ENCODE results near the gene CFAP20DC. TPM values are rescaled to one million over a fixed set of nuclear protein-coding genes. Genes with fewer than 3 reads are reported as not detected.

The CFAP20DC gene
- total and polyA plus RNA-seq, 10 of the 15 experiments (the other 5 are each of a cell fraction or from before 2014, with no cell fraction given): 0.53 to 11.6 (median 2.0) TPM

DNA sequence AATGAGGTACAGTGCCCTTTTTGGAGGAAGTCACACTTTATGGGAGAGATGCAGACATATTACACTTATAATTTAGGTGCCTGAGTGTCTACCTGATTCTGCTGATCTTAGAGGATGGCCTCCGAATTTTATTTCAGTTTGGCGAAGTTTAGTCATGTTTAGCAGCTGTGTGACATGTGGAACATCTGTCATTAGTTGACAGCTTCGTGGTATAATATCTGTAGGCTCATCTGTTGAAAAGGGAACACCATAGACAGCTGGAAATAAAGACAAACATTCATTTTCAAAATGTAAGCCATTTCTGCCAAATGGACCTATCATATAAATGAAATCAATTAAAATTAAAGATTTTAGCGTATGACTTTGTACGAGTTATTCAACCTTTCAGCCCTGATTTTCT, 165.4 kb downstream of the CFAP20DC start:
- no peak overlapping the region for H3K4me3 ChIP-seq
- no peaks in the 10 kb centered on the region for H3K36me3 ChIP-seq (ENCODE audit: control insufficient read depth in 2 of 2, insufficient read depth in 2 of 2, low read length in 1 of 2)
- no peak overlapping the region for H3K4me2 ChIP-seq (ENCODE audit: control insufficient read depth, insufficient read depth)
- no peaks in the 10 kb centered on the region for H3K27me3 ChIP-seq (replicated peaks in 1 of 2; ENCODE audit: control insufficient read depth in 2 of 2, insufficient read depth in 2 of 2, low read length in 1 of 2)
- DNase-seq (ENCODE audit: low read depth, low spot score) (no peak), ATAC-seq (no peak), FAIRE-seq (no peak)
- H3K27ac ChIP-seq (ENCODE audit: control insufficient read depth, insufficient read depth): no peak overlapping the region
- ChIA-PET RAD21 (ENCODE audit: unreplicated experiment) (no interaction called here), POLR2A (interaction anchor here (1.5 kb wide), 1 partner anchor 10 kb away, joined by 4 read pairs; no protein-coding TSS in a partner anchor), CTCF (interaction anchor here (0.6 to 1.0 kb wide), 2 partner anchors 60 to 996 kb away, joined by 3 to 5 read pairs; no protein-coding TSS in a partner anchor), SMC1A (ENCODE audit: uncharacterized antibody, unreplicated experiment) (interaction anchor here (0.8 to 4.7 kb wide), 6 partner anchors 7 to 168 kb away, joined by 3 to 19 read pairs (median 4); no protein-coding TSS in a partner anchor)
- TF ChIP-seq, protein P1, sequence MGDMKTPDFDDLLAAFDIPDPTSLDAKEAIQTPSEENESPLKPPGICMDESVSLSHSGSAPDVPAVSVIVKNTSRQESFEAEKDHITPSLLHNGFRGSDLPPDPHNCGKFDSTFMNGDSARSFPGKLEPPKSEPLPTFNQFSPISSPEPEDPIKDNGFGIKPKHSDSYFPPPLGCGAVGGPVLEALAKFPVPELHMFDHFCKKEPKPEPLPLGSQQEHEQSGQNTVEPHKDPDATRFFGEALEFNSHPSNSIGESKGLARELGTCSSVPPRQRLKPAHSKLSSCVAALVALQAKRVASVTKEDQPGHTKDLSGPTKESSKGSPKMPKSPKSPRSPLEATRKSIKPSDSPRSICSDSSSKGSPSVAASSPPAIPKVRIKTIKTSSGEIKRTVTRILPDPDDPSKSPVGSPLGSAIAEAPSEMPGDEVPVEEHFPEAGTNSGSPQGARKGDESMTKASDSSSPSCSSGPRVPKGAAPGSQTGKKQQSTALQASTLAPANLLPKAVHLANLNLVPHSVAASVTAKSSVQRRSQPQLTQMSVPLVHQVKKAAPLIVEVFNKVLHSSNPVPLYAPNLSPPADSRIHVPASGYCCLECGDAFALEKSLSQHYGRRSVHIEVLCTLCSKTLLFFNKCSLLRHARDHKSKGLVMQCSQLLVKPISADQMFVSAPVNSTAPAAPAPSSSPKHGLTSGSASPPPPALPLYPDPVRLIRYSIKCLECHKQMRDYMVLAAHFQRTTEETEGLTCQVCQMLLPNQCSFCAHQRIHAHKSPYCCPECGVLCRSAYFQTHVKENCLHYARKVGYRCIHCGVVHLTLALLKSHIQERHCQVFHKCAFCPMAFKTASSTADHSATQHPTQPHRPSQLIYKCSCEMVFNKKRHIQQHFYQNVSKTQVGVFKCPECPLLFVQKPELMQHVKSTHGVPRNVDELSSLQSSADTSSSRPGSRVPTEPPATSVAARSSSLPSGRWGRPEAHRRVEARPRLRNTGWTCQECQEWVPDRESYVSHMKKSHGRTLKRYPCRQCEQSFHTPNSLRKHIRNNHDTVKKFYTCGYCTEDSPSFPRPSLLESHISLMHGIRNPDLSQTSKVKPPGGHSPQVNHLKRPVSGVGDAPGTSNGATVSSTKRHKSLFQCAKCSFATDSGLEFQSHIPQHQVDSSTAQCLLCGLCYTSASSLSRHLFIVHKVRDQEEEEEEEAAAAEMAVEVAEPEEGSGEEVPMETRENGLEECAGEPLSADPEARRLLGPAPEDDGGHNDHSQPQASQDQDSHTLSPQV (IDR thresholded peaks at IDR 0.05): no peak
- TF ChIP-seq BHLHE40 (IDR thresholded peaks at IDR 0.05; ENCODE audit: borderline replicate concordance in 1 of 2, low read depth in 2 of 2, low read length in 1 of 2): no peak
- TF ChIP-seq HCFC1 (IDR thresholded peaks at IDR 0.05; ENCODE audit: low read length): no peak
- no peak for TF ChIP-seq TARDBP (IDR thresholded peaks at IDR 0.05; ENCODE audit: borderline replicate concordance)
- TF ChIP-seq CHD4 (IDR thresholded peaks at IDR 0.05): no peak
- no peaks in the 10 kb centered on the region for H3K4me1 ChIP-seq (ENCODE audit: control insufficient read depth, insufficient read depth, low read length)
- in situ Hi-C loops (cut with MboI): no loop called here
- H3K9me3 ChIP-seq (replicated peaks; ENCODE audit: control insufficient read depth, insufficient read depth, low read length): no peaks in the 10 kb centered on the region
- no peaks in the 10 kb centered on the region for H4K20me1 ChIP-seq (ENCODE audit: control insufficient read depth, insufficient read depth)
- intact Hi-C loops (cut with micrococcal nuclease; ENCODE audit: unreplicated experiment): no loop called here
- H3K9ac ChIP-seq (ENCODE audit: control insufficient read depth, insufficient read depth, low read length): no peak overlapping the region
- WGBS (ENCODE audit: insufficient coverage, insufficient replicate concordance, low lambda C conversion rate, missing lambda C conversion rate): 22% methylated on average over 5 of the region's 5 CpGs
- no TSS peak for BruUV-seq (replicated peaks)
- H3K79me2 ChIP-seq (ENCODE audit: control insufficient read depth, insufficient read depth, low read length): no peaks in the 10 kb centered on the region
- no peak overlapping the region for H2AFZ ChIP-seq (ENCODE audit: control insufficient read depth, low read depth, low read length)
